K562 (cell line): ENCODE measurements around the gene PDCD7. TPM values are rescaled to one million over a fixed set of nuclear protein-coding genes. Genes with fewer than 3 reads are reported as not detected.

Experiments used
- MAZ ChIP-seq, 2 experiments: fragments of 450-650 bp in 1 of 2; sonication (generic) in 1 of 2; formaldehyde crosslinking; IDR thresholded peaks in 1 of 2; conservative IDR thresholded peaks in 1 of 2; 2 replicates each; pipeline versions ENCODE4 v1.4.0 to v1.5.0; 2020; ENCODE audit warnings: mild to moderate bottlenecking in 1 of 2, missing genetic modification reagents in 1 of 2
- PBX2 ChIP-seq, 2 experiments: IDR thresholded peaks in 1 of 2; conservative IDR thresholded peaks in 1 of 2; 2 replicates each; pipeline ENCODE4 v1.6.1; 2016; ENCODE audit warnings: low read depth in 2 of 2, mild to moderate bottlenecking in 1 of 2, missing compliant biosample characterization in 1 of 2, missing genetic modification characterization in 1 of 2, moderate library complexity in 1 of 2
- SLC30A9 ChIP-seq: fragments of 250-450 bp; sonication (Bioruptor Pico); IDR thresholded peaks from 2 replicates; pipeline ENCODE4 v1.8.0; 2022; ENCODE audit warnings: mild to moderate bottlenecking, moderate library complexity
- STAT6 ChIP-seq: sonication (generic); formaldehyde crosslinking; IDR thresholded peaks from 2 replicates; pipeline ENCODE4 v1.8.1; 2023; ENCODE audit warnings: mild to moderate bottlenecking, missing genetic modification reagents
- TEAD2 ChIP-seq: fragments of 450-650 bp; IDR thresholded peaks from 2 replicates; pipeline ENCODE4 v1.6.1; 2016; ENCODE audit warnings: missing genetic modification characterization, control low read depth, missing compliant biosample characterization
- TRIM28 ChIP-seq: fragments of 450-650 bp; IDR thresholded peaks from 2 replicates; pipeline ENCODE4 v1.6.1; 2017
- ZBTB2 ChIP-seq: fragments of 450-650 bp; IDR thresholded peaks from 2 replicates; pipeline ENCODE4 v1.6.1; 2016; ENCODE audit warnings: antibody characterized with exemption
- ZBTB40 ChIP-seq, 2 experiments: fragments of 450-650 bp in 1 of 2; sonication (generic) in 1 of 2; formaldehyde crosslinking in 1 of 2; IDR thresholded peaks; 2 replicates each; pipeline versions ENCODE4 v1.7.1 to v1.9.0; 2016 to 2022; ENCODE audit warnings: inconsistent platforms in 1 of 2, mild to moderate bottlenecking in 1 of 2, missing genetic modification reagents in 1 of 2
- ZNF239 ChIP-seq: fragments of 250-450 bp; sonication (Bioruptor Pico); IDR thresholded peaks from 2 replicates; pipeline ENCODE4 v1.4.0; 2020; ENCODE audit warnings: mild to moderate bottlenecking
- ZNF79 ChIP-seq: fragments of 250-450 bp; sonication (Bioruptor Pico); IDR thresholded peaks from 2 replicates; pipeline ENCODE4 v1.4.0; 2020; ENCODE audit warnings: low read depth, mild to moderate bottlenecking, moderate library complexity
- polyA plus RNA-seq, 8 experiments: library from polyadenylated mRNA; depleted of rRNA in 4 of 8; stranded (reverse) in 5 of 8; unstranded in 3 of 8; fragments of >200 nt; fragmentation: Nextera tagmentation in 2 of 8; fragmentation: Illumina TruSeq in 1 of 8; extraction: Ambion mirVana in 2 of 8; extraction: Trizol in 1 of 8; gene quantifications; 2 replicates each; pipeline versions ENCODE4 v1.2.1 to v1.2.3, GENCODE V29; 2011 to 2014; ENCODE audit warnings: inconsistent platforms in 1 of 8, missing spikeins in 1 of 8
- total RNA-seq, 7 experiments: library from RNA; depleted of rRNA in 6 of 7; stranded (reverse); fragments of >200 nt in 6 of 7; fragmentation: Illumina TruSeq in 2 of 7; extraction: Trizol in 2 of 7; gene quantifications; 2 replicates each; pipeline versions ENCODE4 v1.2.1 to v1.2.3, GENCODE V29; 2011 to 2021; ENCODE audit warnings: low replicate concordance in 1 of 7

PDCD7 gene
- total and polyA plus RNA-seq, 9 of the 15 experiments (the other 6 are each of a cell fraction or from before 2014, with no cell fraction given): 11.8 to 30.2 (median 18.8) TPM

- TF ChIP-seq ZBTB40 (IDR thresholded peaks at IDR 0.05) (peak; percentile 95), ZBTB40 (CRISPR knock-in tag; IDR thresholded peaks at IDR 0.05) (no peak), PBX2 (CRISPR knock-in tag; IDR thresholded peaks at IDR 0.05; ENCODE audit: low read depth) (no peak), PBX2 (tag; conservative IDR thresholded peaks at IDR 0.05; ENCODE audit: low read depth) (peak; percentile 59; the same call in 1 of the 2 replicates), STAT6 (no peak), TEAD2 (tag) (no peak), ZNF79 (CRISPR knock-in tag) (no peak), MAZ (CRISPR knock-in tag; conservative IDR thresholded peaks at IDR 0.05 in 1 of 2, IDR thresholded peaks at IDR 0.05 in 1 of 2) (peak in 1 of 2 experiments; percentile 37; a peak in 1 of 4 replicates), ZNF239 (CRISPR knock-in tag) (no peak), TRIM28 (no peak), SLC30A9 (CRISPR knock-in tag) (no peak), ZBTB2 (no peak)
Measured at GRCh38 chr15:65133548-65134200, at the start of gene PDCD7 (continued).
